Stomach (tissue), 4 donors: Measurements from ENCODE around the gene DLGAP5.

Experiments used
- EP300 ChIP-seq: sonication (generic); formaldehyde crosslinking; IDR thresholded peaks from one replicate; pipeline ENCODE4 v1.6.1; 2017; ENCODE audit warnings: antibody characterized with exemption
- POLR2A ChIP-seq, 4 donors: fragments of 450-650 bp; IDR thresholded peaks; one replicate each; pipeline ENCODE4 v1.6.1; 2016; ENCODE audit warnings: antibody characterized with exemption in 4 of 4, control low read depth in 2 of 4, mild to moderate bottlenecking in 1 of 4, moderate library complexity in 1 of 4
- TF ChIP-seq, protein P1 (sequence below), 7 experiments: fragments of 450-650 bp in 4 of 7; fragments of 200-600 bp in 3 of 7; sonication (generic) in 3 of 7; IDR thresholded peaks; one replicate each; pipeline ENCODE4 v1.5.1; 2016 to 2019; ENCODE audit warnings: antibody characterized with exemption in 7 of 7, control low read depth in 2 of 7, mild to moderate bottlenecking in 1 of 7

DNA sequence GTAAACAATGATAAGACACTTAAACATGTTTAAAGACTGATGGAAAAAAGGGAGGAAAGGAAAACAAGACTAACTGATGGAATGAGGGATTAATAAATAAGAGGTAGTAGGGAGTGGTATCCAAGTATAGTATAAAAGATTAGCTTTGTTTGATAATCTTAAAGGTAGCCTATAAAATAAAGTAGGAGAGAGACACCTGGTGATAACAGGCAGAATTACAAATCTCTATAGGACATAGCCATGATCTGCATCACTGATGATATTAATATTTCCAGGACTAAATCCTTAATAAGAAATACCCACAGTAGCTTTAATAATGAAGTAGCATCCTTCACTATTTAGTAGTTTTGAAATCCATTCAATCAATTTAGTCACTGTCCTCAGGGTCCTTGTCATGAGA lies 30.4 kb downstream of the DLGAP5 start:
- TF ChIP-seq EP300, result no peak
- TF ChIP-seq, protein P1, sequence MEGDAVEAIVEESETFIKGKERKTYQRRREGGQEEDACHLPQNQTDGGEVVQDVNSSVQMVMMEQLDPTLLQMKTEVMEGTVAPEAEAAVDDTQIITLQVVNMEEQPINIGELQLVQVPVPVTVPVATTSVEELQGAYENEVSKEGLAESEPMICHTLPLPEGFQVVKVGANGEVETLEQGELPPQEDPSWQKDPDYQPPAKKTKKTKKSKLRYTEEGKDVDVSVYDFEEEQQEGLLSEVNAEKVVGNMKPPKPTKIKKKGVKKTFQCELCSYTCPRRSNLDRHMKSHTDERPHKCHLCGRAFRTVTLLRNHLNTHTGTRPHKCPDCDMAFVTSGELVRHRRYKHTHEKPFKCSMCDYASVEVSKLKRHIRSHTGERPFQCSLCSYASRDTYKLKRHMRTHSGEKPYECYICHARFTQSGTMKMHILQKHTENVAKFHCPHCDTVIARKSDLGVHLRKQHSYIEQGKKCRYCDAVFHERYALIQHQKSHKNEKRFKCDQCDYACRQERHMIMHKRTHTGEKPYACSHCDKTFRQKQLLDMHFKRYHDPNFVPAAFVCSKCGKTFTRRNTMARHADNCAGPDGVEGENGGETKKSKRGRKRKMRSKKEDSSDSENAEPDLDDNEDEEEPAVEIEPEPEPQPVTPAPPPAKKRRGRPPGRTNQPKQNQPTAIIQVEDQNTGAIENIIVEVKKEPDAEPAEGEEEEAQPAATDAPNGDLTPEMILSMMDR (IDR thresholded peaks at IDR 0.05), result peak in 5 of 7 experiments; percentile 32 to 78 (median 59)
- no peak for TF ChIP-seq POLR2A (IDR thresholded peaks at IDR 0.05)
